Measurements from ENCODE around the gene KCNC2. TPM values are rescaled to one million over a fixed set of nuclear protein-coding genes. Genes with fewer than 3 reads are reported as not detected.

KCNC2 gene
- total RNA-seq, 4 donors from 2014 or later = not detected

DNA sequence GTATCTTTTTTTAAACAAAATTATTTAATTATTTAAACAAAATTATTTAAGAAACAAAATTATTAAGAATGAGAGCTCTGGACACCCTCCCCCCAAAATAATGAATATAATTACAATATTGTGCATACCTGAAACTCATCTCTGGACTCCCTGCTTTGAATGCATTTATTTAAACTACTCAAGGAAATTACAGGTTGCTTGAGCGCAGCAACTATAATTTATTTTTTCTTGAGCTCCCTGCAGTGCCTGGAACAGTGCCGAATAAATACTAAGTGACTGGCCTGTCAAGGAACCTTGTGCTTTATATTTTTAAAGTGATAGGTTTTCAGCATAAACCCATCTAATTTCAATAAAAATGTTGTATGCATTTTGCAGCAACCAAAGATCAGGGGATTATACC lies 93.9 kb downstream of the KCNC2 start:
- no peak overlapping the region for H3K27ac ChIP-seq
- intact Hi-C loops (cut with DNase I) = no loop called here
- H3K27me3 ChIP-seq = no peaks in the 10 kb centered on the region
- no peaks in the 10 kb centered on the region for H3K4me1 ChIP-seq
- DNase-seq = no peak
- H3K36me3 ChIP-seq = no peaks in the 10 kb centered on the region
- 88 to 92% methylated on average over 2 of the region's 2 CpGs for WGBS, 2 donors
- H3K4me3 ChIP-seq (replicated peaks in 1 of 3) = no peak overlapping the region
- TF ChIP-seq, protein P1, sequence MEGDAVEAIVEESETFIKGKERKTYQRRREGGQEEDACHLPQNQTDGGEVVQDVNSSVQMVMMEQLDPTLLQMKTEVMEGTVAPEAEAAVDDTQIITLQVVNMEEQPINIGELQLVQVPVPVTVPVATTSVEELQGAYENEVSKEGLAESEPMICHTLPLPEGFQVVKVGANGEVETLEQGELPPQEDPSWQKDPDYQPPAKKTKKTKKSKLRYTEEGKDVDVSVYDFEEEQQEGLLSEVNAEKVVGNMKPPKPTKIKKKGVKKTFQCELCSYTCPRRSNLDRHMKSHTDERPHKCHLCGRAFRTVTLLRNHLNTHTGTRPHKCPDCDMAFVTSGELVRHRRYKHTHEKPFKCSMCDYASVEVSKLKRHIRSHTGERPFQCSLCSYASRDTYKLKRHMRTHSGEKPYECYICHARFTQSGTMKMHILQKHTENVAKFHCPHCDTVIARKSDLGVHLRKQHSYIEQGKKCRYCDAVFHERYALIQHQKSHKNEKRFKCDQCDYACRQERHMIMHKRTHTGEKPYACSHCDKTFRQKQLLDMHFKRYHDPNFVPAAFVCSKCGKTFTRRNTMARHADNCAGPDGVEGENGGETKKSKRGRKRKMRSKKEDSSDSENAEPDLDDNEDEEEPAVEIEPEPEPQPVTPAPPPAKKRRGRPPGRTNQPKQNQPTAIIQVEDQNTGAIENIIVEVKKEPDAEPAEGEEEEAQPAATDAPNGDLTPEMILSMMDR (IDR thresholded peaks at IDR 0.05) = no peak
- no peak for TF ChIP-seq POLR2A (IDR thresholded peaks at IDR 0.05)
- H3K9me3 ChIP-seq = no peaks in the 10 kb centered on the region

- WGBS, 2 donors = 89 to 95% methylated on average over 6 of the region's 6 CpGs
- no peaks in the 10 kb centered on the region for H3K36me3 ChIP-seq
- TF ChIP-seq, protein P1 (IDR thresholded peaks at IDR 0.05) = no peak
- no peak for TF ChIP-seq POLR2A (IDR thresholded peaks at IDR 0.05)
- no peak overlapping the region for H3K27ac ChIP-seq
- H3K4me1 ChIP-seq = no peaks in the 10 kb centered on the region
- H3K27me3 ChIP-seq = no peaks in the 10 kb centered on the region
- no peak for DNase-seq
- intact Hi-C loops (cut with DNase I) = no loop called here
- no peak overlapping the region for H3K4me3 ChIP-seq (replicated peaks in 1 of 3)
- H3K9me3 ChIP-seq = no peaks in the 10 kb centered on the region
These were observed 105.8 kb downstream of the KCNC2 start for GRCh38 chr12:75103822-75104221.

GRCh38 chr12:75101781-75102180 lies 107.9 kb downstream of the KCNC2 start:
- WGBS, 2 donors = 90 to 93% methylated on average over 3 of the region's 3 CpGs
- intact Hi-C loops (cut with DNase I) = no loop called here

DNA sequence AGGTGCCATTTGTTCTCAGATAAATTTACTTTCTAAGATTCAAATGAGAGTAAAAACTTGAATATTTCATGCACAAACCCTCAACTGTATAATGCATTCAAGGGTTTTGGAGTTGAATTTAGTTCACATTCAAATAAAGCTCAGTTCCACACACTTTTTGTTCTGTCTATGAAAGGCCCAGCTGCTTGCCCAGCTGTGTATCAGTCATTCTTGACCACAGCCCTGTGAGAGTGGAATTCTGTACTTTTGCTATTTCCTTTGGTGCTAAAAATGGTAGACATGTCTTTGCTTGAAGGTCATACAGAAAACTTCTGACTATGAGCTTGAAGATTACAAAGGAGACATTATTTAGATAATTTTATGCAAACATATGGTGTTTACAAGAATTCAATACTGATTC lies 110.4 kb downstream of the KCNC2 start:
- Histone ChIP-seq H3K4me1 (no peaks in the 10 kb centered on the region), H3K27me3 (no peaks in the 10 kb centered on the region), H3K9me3 (no peaks in the 10 kb centered on the region), H3K27ac (no peak overlapping the region), H3K36me3 (no peaks in the 10 kb centered on the region), H3K4me3 (replicated peaks in 1 of 3) (no peak overlapping the region)
- no peak for DNase-seq
- intact Hi-C loops (cut with DNase I) = no loop called here
- TF ChIP-seq, protein P1 (IDR thresholded peaks at IDR 0.05) = no peak
- TF ChIP-seq POLR2A (IDR thresholded peaks at IDR 0.05) = no peak

More at GRCh38 chr12:75101781-75102180, 107.9 kb downstream of the KCNC2 start:
- no peak for DNase-seq
- Histone ChIP-seq H3K27ac (no peak overlapping the region), H3K27me3 (no peaks in the 10 kb centered on the region), H3K9me3 (no peaks in the 10 kb centered on the region), H3K4me3 (replicated peaks in 1 of 3) (no peak overlapping the region), H3K4me1 (no peaks in the 10 kb centered on the region), H3K36me3 (no peaks in the 10 kb centered on the region)
- TF ChIP-seq, protein P1 (IDR thresholded peaks at IDR 0.05) = no peak
- TF ChIP-seq POLR2A (IDR thresholded peaks at IDR 0.05) = no peak

DNA sequence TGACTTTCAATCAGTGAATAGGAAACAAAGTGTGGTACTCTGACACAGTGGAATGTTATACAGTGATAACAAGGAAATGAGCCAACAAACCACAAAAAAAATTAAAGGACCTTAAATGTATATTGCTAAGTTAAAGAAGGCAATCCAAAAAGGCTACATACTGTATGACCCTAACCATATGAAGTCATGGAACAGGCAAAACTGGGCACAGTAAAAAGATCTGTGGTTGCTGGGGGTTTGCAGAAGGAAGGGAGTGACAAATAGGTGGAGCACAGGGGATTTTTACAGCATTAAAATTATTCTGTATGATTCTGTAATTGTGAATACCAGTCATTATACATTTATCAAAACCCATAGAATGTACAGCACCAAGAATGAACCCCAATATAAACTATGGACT lies 112.6 kb downstream of the KCNC2 start:
- Histone ChIP-seq H3K9me3 (no peaks in the 10 kb centered on the region), H3K27me3 (no peaks in the 10 kb centered on the region), H3K36me3 (no peaks in the 10 kb centered on the region), H3K27ac (no peak overlapping the region), H3K4me3 (replicated peaks in 1 of 3) (no peak overlapping the region), H3K4me1 (no peaks in the 10 kb centered on the region)
- DNase-seq = no peak
- no peak for TF ChIP-seq POLR2A (IDR thresholded peaks at IDR 0.05)
- TF ChIP-seq, protein P1 (IDR thresholded peaks at IDR 0.05) = no peak
- intact Hi-C loops (cut with DNase I) = no loop called here

Data from thyroid gland (tissue), 4 donors.